Gastroesophageal sphincter (tissue), 4 donors: ENCODE data around the gene JAKMIP2. TPM values are rescaled to one million over a fixed set of nuclear protein-coding genes. Genes with fewer than 3 reads are reported as not detected.
"Not testable (repeated sequence)": the region's sequence is repeated elsewhere in the genome, so short reads cannot be mapped to it uniquely, and the experiment has no call there.

Source experiments
- ATAC-seq: fragments of 150-250 bp; one replicate; pipeline ENCODE4 v1.9.1; 2016; ENCODE audit warnings: mild to moderate bottlenecking, moderate library complexity
- H3K27ac ChIP-seq, 4 donors: fragments of 200-600 bp; sonication (generic) in 3 of 4; 1 replicate in 3 of 4; 2 replicates in 1 of 4; pipeline ENCODE4 v1.5.1; 2016 to 2019
- H3K27me3 ChIP-seq: fragments of 200-600 bp; sonication (generic); one replicate; pipeline ENCODE4 v1.5.1; 2019
- H3K36me3 ChIP-seq, 2 donors: fragments of 200-600 bp; sonication (generic); one replicate each; pipeline ENCODE4 v1.5.1; 2019; ENCODE audit warnings: control low read depth in 1 of 2
- H3K4me1 ChIP-seq, 3 donors: fragments of 200-600 bp; sonication (generic); 1 replicate in 2 of 3; 2 replicates in 1 of 3; pipeline ENCODE4 v1.5.1; 2016 to 2019; ENCODE audit warnings: control low read depth in 2 of 3
- H3K4me3 ChIP-seq, 2 donors: fragments of 200-600 bp; sonication (generic); one replicate each; pipeline ENCODE4 v1.5.1; 2019; ENCODE audit warnings: mild to moderate bottlenecking in 1 of 2, moderate library complexity in 1 of 2
- H3K9me3 ChIP-seq, 3 donors: fragments of 200-600 bp; sonication (generic); one replicate each; pipeline ENCODE4 v1.5.1; 2017 to 2019; ENCODE audit warnings: control low read depth in 2 of 3
- EP300 ChIP-seq: sonication (generic); formaldehyde crosslinking; IDR thresholded peaks from one replicate; pipeline ENCODE4 v1.6.1; 2017; ENCODE audit warnings: antibody characterized with exemption, mild to moderate bottlenecking
- POLR2A ChIP-seq, 2 donors: fragments of 450-650 bp; IDR thresholded peaks; one replicate each; pipeline ENCODE4 v1.6.1; 2017; ENCODE audit warnings: antibody characterized with exemption in 2 of 2, mild to moderate bottlenecking in 2 of 2, moderate library complexity in 1 of 2
- POLR2AphosphoS5 ChIP-seq: sonication (generic); formaldehyde crosslinking; IDR thresholded peaks from one replicate; pipeline ENCODE4 v1.6.1; 2017; ENCODE audit warnings: antibody characterized with exemption
- WGBS, 2 donors: methylation state at CpG; one replicate each; pipeline ENCODE4 v1.1.5; 2018; ENCODE audit warnings: low coverage in 1 of 2; 5-methylcytosine and 5-hydroxymethylcytosine counted together
- total RNA-seq, 4 donors: library from RNA; depleted of rRNA; stranded (reverse); fragments of >200 nt; gene quantifications; one replicate each; pipeline ENCODE4 v1.1.0, GENCODE V29; 2016
- TF ChIP-seq, protein P1 (sequence below), 4 experiments: fragments of 200-600 bp in 2 of 4; fragments of 450-650 bp in 2 of 4; sonication (generic) in 1 of 4; IDR thresholded peaks; one replicate each; pipeline ENCODE4 v1.5.1; 2017 to 2019; ENCODE audit warnings: antibody characterized with exemption in 4 of 4, mild to moderate bottlenecking in 2 of 4, moderate library complexity in 2 of 4

JAKMIP2 gene
- total RNA-seq, 4 donors from 2014 or later = 0.62 to 2.3 (median 0.79) TPM

DNA sequence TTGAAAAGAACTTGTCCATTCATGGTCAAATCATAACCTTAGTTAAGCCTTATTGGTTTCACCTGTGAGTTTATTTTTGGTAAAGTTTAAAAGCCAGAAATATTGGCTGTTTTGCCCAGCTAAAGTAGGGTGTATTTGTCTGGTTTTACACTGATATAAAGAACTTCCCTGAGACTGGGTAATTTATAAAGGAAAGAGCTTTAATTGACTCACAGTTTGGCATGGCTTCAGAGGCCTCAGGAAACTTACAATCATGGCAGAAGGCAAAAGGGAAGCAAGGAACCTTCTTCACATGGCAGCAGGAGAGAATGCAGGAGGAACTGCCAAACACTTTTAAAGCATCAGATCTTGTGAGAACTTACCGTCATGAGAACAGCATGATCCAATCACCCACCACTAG is 55.3 kb downstream of the JAKMIP2 start:
- Histone ChIP-seq H3K4me1 (no peaks in the 10 kb centered on the region), H3K9me3 (no peaks in the 10 kb centered on the region), H3K27ac (no peak overlapping the region), H3K27me3 (no peaks in the 10 kb centered on the region), H3K36me3 (no peaks in the 10 kb centered on the region), H3K4me3 (no peak overlapping the region)
- ATAC-seq = no peak
- TF ChIP-seq, protein P1, sequence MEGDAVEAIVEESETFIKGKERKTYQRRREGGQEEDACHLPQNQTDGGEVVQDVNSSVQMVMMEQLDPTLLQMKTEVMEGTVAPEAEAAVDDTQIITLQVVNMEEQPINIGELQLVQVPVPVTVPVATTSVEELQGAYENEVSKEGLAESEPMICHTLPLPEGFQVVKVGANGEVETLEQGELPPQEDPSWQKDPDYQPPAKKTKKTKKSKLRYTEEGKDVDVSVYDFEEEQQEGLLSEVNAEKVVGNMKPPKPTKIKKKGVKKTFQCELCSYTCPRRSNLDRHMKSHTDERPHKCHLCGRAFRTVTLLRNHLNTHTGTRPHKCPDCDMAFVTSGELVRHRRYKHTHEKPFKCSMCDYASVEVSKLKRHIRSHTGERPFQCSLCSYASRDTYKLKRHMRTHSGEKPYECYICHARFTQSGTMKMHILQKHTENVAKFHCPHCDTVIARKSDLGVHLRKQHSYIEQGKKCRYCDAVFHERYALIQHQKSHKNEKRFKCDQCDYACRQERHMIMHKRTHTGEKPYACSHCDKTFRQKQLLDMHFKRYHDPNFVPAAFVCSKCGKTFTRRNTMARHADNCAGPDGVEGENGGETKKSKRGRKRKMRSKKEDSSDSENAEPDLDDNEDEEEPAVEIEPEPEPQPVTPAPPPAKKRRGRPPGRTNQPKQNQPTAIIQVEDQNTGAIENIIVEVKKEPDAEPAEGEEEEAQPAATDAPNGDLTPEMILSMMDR (IDR thresholded peaks at IDR 0.05) = no peak
- TF ChIP-seq POLR2AphosphoS5 (no peak), EP300 (no peak), POLR2A (IDR thresholded peaks at IDR 0.05) (no peak)
- WGBS, 2 donors = 82 to 93% methylated on average over 1 of the region's 1 CpG

DNA sequence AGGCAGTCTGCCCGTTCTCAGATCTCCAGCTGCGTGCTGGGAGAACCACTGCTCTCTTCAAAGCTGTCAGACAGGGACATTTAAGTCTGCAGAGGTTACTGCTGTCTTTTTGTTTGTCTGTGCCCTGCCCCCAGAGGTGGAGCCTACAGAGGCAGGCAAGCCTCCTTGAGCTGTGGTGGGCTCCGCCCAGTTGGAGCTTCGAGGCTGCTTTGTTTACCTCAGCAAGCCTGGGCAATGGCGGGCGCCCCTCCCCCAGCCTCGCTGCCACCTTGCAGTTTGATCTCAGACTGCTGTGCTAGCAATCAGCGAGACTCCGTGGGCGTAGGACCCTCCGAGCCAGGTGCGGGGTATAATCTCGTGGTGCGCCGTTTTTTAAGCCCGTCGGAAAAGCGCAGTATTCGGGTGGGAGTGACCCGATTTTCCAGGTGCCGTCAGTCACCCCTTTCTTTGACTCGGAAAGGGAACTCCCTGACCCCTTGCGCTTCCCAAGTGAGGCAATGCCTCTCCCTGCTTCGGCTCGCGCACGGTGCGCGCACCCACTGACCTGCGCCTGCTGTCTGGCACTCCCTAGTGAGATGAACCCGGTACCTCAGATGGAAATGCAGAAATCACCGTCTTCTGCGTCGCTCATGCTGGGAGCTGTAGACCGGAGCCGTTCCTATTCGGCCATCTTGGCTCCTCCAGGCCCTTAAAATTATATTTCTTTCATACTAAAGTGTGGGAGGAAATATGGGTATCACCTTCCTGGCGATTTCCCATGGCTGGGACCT is 61.2 kb downstream of the JAKMIP2 start:
- H3K4me1 ChIP-seq, H3K4me3 ChIP-seq, H3K27ac ChIP-seq, H3K9me3 ChIP-seq, H3K36me3 ChIP-seq, ATAC-seq, H3K27me3 ChIP-seq: not testable (repeated sequence)
- 93 to 94% methylated on average over 2 to 20 of the region's 38 CpGs for WGBS, 2 donors

DNA sequence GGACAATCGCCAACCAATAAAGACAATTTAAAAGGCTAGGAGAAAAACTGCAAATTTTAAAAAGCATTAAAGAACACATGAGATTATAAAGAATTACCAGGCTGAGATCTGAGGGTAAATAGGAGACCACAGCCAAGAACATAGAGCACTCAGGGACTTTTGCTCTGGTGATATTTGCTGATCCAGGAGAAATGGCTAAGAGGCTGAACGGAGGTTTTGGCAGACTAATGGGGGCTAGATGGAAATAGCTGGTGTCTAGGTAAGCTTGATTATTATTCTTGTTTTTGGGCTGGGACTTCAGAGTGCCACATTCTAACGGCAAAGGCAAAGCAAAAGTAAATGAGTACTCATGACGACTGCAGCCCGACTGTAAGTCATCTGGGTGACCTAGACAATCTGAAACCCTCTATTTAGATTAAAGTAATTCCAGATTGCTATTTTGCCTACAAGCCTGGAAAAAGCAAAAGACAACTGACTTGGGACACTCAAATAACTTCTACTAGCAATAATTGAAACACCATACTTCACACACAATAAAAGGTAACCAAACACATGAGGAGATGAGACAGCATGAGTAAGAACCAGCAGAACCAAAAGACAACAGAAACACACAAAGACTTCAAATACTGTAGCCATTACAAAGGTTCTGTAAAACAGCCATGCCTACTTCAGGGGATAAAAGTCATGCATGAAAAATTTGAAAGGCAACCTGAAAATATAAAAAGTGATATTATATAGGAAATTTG is 68.8 kb downstream of the JAKMIP2 start:
- Histone ChIP-seq H3K4me1 (no peaks in the 10 kb centered on the region), H3K27ac (no peak overlapping the region), H3K27me3 (no peaks in the 10 kb centered on the region), H3K4me3 (no peak overlapping the region), H3K9me3 (no peaks in the 10 kb centered on the region), H3K36me3 (no peaks in the 10 kb centered on the region)
- WGBS, 2 donors = 61 to 79% methylated on average over 4 to 5 of the region's 5 CpGs
- TF ChIP-seq POLR2AphosphoS5 (no peak), EP300 (no peak), POLR2A (IDR thresholded peaks at IDR 0.05) (no peak)
- TF ChIP-seq, protein P1 (IDR thresholded peaks at IDR 0.05) = no peak
- no peak for ATAC-seq

DNA sequence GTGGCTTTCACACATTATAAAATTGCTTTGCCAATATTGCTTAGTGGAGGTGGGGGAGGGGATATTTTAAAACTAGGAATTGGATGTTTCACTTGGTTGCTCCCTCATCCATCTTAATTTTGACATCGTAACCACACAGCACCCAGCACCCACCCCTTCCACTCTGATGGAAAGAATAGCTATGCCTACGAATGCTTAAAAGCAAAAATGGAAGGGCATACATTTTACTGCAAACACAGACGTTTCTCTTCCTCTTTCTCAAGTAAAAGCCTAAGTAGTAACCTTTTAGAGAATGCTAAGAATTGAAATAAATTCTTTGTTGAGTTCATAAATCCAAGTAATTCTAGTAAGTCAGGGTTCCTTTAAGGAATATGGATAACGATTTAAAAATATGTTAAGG is 69.9 kb downstream of the JAKMIP2 start:
- TF ChIP-seq POLR2A (IDR thresholded peaks at IDR 0.05) (no peak), EP300 (no peak), POLR2AphosphoS5 (no peak)
- TF ChIP-seq, protein P1 (IDR thresholded peaks at IDR 0.05) = no peak
- Histone ChIP-seq H3K27me3 (no peaks in the 10 kb centered on the region), H3K4me1 (no peaks in the 10 kb centered on the region), H3K36me3 (no peaks in the 10 kb centered on the region), H3K27ac (no peak overlapping the region), H3K9me3 (no peaks in the 10 kb centered on the region), H3K4me3 (no peak overlapping the region)
- ATAC-seq = no peak
- 56 to 76% methylated on average over 4 of the region's 4 CpGs for WGBS, 2 donors

DNA sequence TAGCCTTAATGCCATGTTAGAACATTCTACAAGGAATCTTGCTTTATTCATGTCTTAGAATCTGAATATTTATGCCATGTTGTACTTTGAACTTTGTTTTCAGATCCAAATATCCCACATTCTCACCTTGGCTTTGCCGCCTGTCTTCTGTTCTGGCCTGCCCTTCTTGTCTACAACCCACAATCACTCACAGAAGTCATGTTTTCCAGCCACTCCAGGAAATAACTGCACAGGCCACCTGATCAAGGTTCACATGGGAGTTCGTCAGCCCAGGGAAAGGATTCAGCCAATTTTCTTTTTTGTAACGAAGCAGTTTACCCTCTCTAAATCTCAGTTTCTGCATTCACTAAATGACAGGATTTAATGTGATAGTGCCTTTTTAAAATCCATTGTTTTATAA is 70.5 kb downstream of the JAKMIP2 start:
- TF ChIP-seq, protein P1 (IDR thresholded peaks at IDR 0.05) = no peak
- WGBS, 2 donors = 88 to 100% methylated on average over 2 to 3 of the region's 3 CpGs
- no peaks in the 10 kb centered on the region for H3K36me3 ChIP-seq
- ATAC-seq = no peak
- no peaks in the 10 kb centered on the region for H3K27me3 ChIP-seq
- H3K4me3 ChIP-seq = no peak overlapping the region
- H3K4me1 ChIP-seq = no peaks in the 10 kb centered on the region
- no peaks in the 10 kb centered on the region for H3K9me3 ChIP-seq
- no peak overlapping the region for H3K27ac ChIP-seq
